GM10266 (cell line): ENCODE data around the gene ACRV1.

ENCODE experiments used
- DNase-seq: peaks from one replicate; pipeline ENCODE4 v3.0.0; 2012; ENCODE audit errors: extremely low spot score
- TF ChIP-seq, protein P1 (sequence below): IDR thresholded peaks from 2 replicates; pipeline ENCODE4 v1.5.1; 2012; ENCODE audit warnings: mild to moderate bottlenecking, low read depth; ENCODE audit not compliant: control insufficient read depth, insufficient read depth; ENCODE audit errors: missing control alignments

Gene ACRV1

GRCh38 chr11:125694951-125695350, 14.3 kb upstream of the ACRV1 start:
- no peak for DNase-seq
- TF ChIP-seq, protein P1, sequence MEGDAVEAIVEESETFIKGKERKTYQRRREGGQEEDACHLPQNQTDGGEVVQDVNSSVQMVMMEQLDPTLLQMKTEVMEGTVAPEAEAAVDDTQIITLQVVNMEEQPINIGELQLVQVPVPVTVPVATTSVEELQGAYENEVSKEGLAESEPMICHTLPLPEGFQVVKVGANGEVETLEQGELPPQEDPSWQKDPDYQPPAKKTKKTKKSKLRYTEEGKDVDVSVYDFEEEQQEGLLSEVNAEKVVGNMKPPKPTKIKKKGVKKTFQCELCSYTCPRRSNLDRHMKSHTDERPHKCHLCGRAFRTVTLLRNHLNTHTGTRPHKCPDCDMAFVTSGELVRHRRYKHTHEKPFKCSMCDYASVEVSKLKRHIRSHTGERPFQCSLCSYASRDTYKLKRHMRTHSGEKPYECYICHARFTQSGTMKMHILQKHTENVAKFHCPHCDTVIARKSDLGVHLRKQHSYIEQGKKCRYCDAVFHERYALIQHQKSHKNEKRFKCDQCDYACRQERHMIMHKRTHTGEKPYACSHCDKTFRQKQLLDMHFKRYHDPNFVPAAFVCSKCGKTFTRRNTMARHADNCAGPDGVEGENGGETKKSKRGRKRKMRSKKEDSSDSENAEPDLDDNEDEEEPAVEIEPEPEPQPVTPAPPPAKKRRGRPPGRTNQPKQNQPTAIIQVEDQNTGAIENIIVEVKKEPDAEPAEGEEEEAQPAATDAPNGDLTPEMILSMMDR = no peak

- TF ChIP-seq, protein P1 = no peak
Observed at GRCh38 chr11:125692887-125693286, 12.2 kb upstream of the ACRV1 start.

GRCh38 chr11:125690006-125690405, 9.4 kb upstream of the ACRV1 start:
- TF ChIP-seq, protein P1 = no peak
- DNase-seq = no peak

More at GRCh38 chr11:125692887-125693286, 12.2 kb upstream of the ACRV1 start:
- no peak for DNase-seq

DNA sequence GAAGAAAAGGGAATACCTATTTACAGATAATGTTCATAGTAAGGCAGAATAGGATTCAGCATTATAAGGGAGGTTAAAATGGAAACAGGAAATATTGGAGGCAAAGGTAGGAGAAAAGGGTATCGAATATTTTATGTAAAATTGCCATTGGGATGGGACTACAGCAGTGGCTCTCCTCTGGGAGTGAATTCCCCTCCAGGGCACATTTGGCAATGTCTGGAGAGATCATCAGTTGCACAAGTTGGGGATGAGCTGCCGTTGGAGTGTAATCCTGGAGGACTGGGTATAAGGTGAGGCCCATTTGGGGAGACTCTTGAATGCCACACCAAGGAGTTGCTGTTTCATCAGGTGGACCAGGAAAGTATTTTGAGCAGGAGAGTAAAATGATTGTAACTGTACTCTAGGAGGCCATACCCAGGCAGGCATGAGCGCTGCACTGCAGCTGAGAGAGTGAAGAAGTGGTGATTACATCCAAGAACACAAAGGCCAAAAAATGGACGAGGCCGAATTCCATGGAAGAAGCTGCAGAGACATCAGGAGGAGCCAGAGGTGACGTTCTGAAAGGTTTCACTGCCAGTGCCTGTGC, 8.7 kb upstream of the ACRV1 start:
- no peak for DNase-seq
- TF ChIP-seq, protein P1 = no peak

- no peak for DNase-seq
- TF ChIP-seq, protein P1 = no peak
Observed at GRCh38 chr11:125688632-125689031, 8.0 kb upstream of the ACRV1 start.

DNA sequence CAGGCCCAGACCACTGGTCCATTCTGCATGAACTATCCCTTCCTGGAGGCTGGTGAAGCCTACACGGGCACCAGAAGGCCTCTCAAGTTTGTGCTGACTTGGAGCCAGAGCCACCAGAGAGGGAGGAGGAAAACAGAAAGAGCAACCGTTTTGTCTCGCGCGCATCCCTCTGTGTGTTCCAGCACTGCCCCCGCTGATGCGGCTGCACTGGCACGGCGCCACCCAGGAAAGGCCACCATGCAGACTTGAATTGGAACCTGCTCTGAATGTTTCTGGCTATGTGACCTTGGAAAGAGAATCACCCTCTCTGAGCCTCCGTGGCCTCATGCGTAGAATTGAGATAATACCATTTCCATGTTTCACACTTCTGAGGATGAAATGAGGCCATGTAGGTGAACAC, 7.4 kb upstream of the ACRV1 start:
- TF ChIP-seq, protein P1 = no peak
- no peak for DNase-seq

- no peak for DNase-seq
- TF ChIP-seq, protein P1 = no peak
Observed at GRCh38 chr11:125685228-125685627, 4.6 kb upstream of the ACRV1 start.
